ENCODE data around the gene DLG4. TPM values are rescaled to one million over a fixed set of nuclear protein-coding genes. Genes with fewer than 3 reads are reported as not detected.

The DLG4 gene
- total RNA-seq, 8 experiments from 2014 or later = 5.6 to 91.4 (median 42.6) TPM

- no peak overlapping the region for H3K27ac ChIP-seq
- in situ Hi-C loops (cut with MboI; ENCODE audit: low pct_unique_long_range_greater_than_20kb in 2 of 9, low sequenced_read_pairs in 9 of 9, unreplicated experiment in 9 of 9) = loop anchor here in 3 of 9 experiments (10.0 to 25.0 kb wide), 2 partner anchors 94 to 102 kb away; partner anchors contain the start of genes SLC16A11 (in 3 of the 3) and SLC16A13 (in 2 of the 3)
- no peak overlapping the region for H3K4me3 ChIP-seq
- no peak for ATAC-seq (replicated peaks in 6 of 8)
- peaks cover 0 to 3% of the 10 kb centered on the region in 2 donors for H3K4me1 ChIP-seq (replicated peaks in 1 of 2)
- WGBS, 10 experiments = 0 to 82% (median 58%) methylated on average over 1 to 6 of the region's 7 CpGs; no CpG with 5 or more reads in 2 of the 10 experiments
Measured at GRCh38 chr17:7138800-7139381, 80.7 kb downstream of the DLG4 start.

GRCh38 chr17:7137171-7137943, 82.3 kb downstream of the DLG4 start:
- in situ Hi-C loops (cut with MboI; ENCODE audit: low pct_unique_long_range_greater_than_20kb in 2 of 9, low sequenced_read_pairs in 9 of 9, unreplicated experiment in 9 of 9) = loop anchor here in 3 of 9 experiments (10.0 to 25.0 kb wide), 2 partner anchors 93 to 100 kb away; partner anchors contain the start of genes SLC16A11 (in 3 of the 3) and SLC16A13 (in 2 of the 3)

More at GRCh38 chr17:7137171-7137943, 82.3 kb downstream of the DLG4 start:
- Histone ChIP-seq H3K27ac (no peak overlapping the region), H3K4me1 (replicated peaks in 1 of 2) (peaks cover 0 to 6% of the 10 kb centered on the region in 2 donors), H3K4me3 (no peak overlapping the region)
- peak in 3 of 8 experiments; percentile 23 to 39 (median 29) for ATAC-seq (replicated peaks in 6 of 8)
- 11 to 85% (median 30%) methylated on average over 1 to 11 of the region's 13 CpGs; no CpG with 5 or more reads in 4 of the 10 experiments for WGBS, 10 experiments

Other genes with a start within 250 kb of the DLG4 start
- gene ALOX12, start 223.8 kb downstream of the DLG4 start, total RNA-seq = 1 to 10 TPM in 2 of 8 experiments, under 1 TPM in 4, not detected in 2; 0.23 to 1.6 (median 0.37) TPM
- gene RNASEK, start 207.2 kb downstream of the DLG4 start, total RNA-seq = 100 to 1,000 TPM; 127 to 314 (median 229) TPM
- 1 to 10 TPM in 1 of 8 experiments, under 1 TPM in 6, not detected in 1; 0.05 to 1.5 (median 0.58) TPM for gene BCL6B, start 196.8 kb downstream of the DLG4 start, total RNA-seq
- gene SLC16A13, start 183.8 kb downstream of the DLG4 start, total RNA-seq = 1 to 10 TPM in 5 of 8 experiments, under 1 TPM in 3; 0.61 to 2.7 (median 1.1) TPM
- gene SLC16A11, start 175.7 kb downstream of the DLG4 start, total RNA-seq = 1 to 10 TPM in 2 of 8 experiments, under 1 TPM in 6; 0.17 to 1.9 (median 0.34) TPM
- under 1 TPM in 3 of 8 experiments, not detected in 5; 0.09 to 0.38 (median 0.36) TPM for gene CLEC10A, start 139.6 kb downstream of the DLG4 start, total RNA-seq
- gene ASGR2, start 105.0 kb downstream of the DLG4 start, total RNA-seq = under 1 TPM in 3 of 8 experiments, not detected in 5; 0.11 to 0.51 (median 0.49) TPM
- 10 to 100 TPM in 4 of 8 experiments, 1 to 10 TPM in 4; 1.4 to 26.7 (median 10.1) TPM for gene ASGR1, start 40.5 kb downstream of the DLG4 start, total RNA-seq
- 100 to 1,000 TPM in 7 of 8 experiments, 10 to 100 TPM in 1; 77.7 to 513 (median 215) TPM for gene ACADVL, start 102 bp upstream of the DLG4 start, total RNA-seq
- gene DVL2, start 14.7 kb upstream of the DLG4 start, total RNA-seq = 10 to 100 TPM; 31.3 to 63.1 (median 40.6) TPM
- gene PHF23, start 19.6 kb upstream of the DLG4 start, total RNA-seq = 10 to 100 TPM; 25.2 to 63.1 (median 49.4) TPM
- gene GABARAP, start 22.6 kb upstream of the DLG4 start, total RNA-seq = 100 to 1,000 TPM; 336 to 734 (median 573) TPM
- gene CTDNEP1, start 31.9 kb upstream of the DLG4 start, total RNA-seq = 10 to 100 TPM; 36.5 to 94.1 (median 56.7) TPM
- gene ELP5, start 32.4 kb upstream of the DLG4 start, total RNA-seq = 10 to 100 TPM; 30.5 to 62.7 (median 51.5) TPM
- 1 to 10 TPM in 4 of 8 experiments, under 1 TPM in 4; 0.32 to 3.7 (median 0.99) TPM for gene CLDN7, start 42.6 kb upstream of the DLG4 start, total RNA-seq
- 1 to 10 TPM in 1 of 8 experiments, under 1 TPM in 7; 0.20 to 1.4 (median 0.38) TPM for gene SLC2A4, start 61.9 kb upstream of the DLG4 start, total RNA-seq
- gene YBX2, start 74.8 kb upstream of the DLG4 start, total RNA-seq = 1 to 10 TPM in 3 of 8 experiments, under 1 TPM in 5; 0.09 to 2.4 (median 0.51) TPM
- 100 to 1,000 TPM; 104 to 785 (median 231) TPM for gene EIF5A, start 87.8 kb upstream of the DLG4 start, total RNA-seq
- gene GPS2, start 95.5 kb upstream of the DLG4 start, total RNA-seq = 10 to 100 TPM; 35.1 to 61.1 (median 52.0) TPM
- gene NEURL4, start 109.5 kb upstream of the DLG4 start, total RNA-seq = 10 to 100 TPM; 11.4 to 44.6 (median 27.1) TPM
- gene ACAP1, start 116.7 kb upstream of the DLG4 start, total RNA-seq = 10 to 100 TPM in 6 of 8 experiments, 1 to 10 TPM in 2; 4.9 to 36.4 (median 11.4) TPM
- gene KCTD11, start 132.3 kb upstream of the DLG4 start, total RNA-seq = 10 to 100 TPM in 1 of 8 experiments, 1 to 10 TPM in 7; 4.0 to 14.5 (median 6.1) TPM
- under 1 TPM in 6 of 8 experiments, not detected in 2; 0.11 to 0.57 (median 0.32) TPM for gene TMEM95, start 135.3 kb upstream of the DLG4 start, total RNA-seq
- gene TNK1, start 161.3 kb upstream of the DLG4 start, total RNA-seq = 1 to 10 TPM; 1.3 to 8.6 (median 2.4) TPM
- 10 to 100 TPM in 4 of 8 experiments, 1 to 10 TPM in 4; 3.8 to 24.8 (median 12.4) TPM for gene PLSCR3, start 174.7 kb upstream of the DLG4 start, total RNA-seq
- gene TMEM256, start 184.3 kb upstream of the DLG4 start, total RNA-seq = 100 to 1,000 TPM in 7 of 8 experiments, 10 to 100 TPM in 1; 50.7 to 141 (median 111) TPM
- gene NLGN2, start 188.0 kb upstream of the DLG4 start, total RNA-seq = 10 to 100 TPM in 7 of 8 experiments, 1 to 10 TPM in 1; 3.7 to 27.8 (median 18.1) TPM
- under 1 TPM in 1 of 8 experiments, not detected in 7; 1.00 TPM for gene SPEM1, start 200.5 kb upstream of the DLG4 start, total RNA-seq
- under 1 TPM in 3 of 8 experiments, not detected in 5; 0.24 to 0.43 (median 0.40) TPM for gene SPEM2, start 205.8 kb upstream of the DLG4 start, total RNA-seq
- 1 to 10 TPM in 1 of 8 experiments, under 1 TPM in 5, not detected in 2; 0.13 to 1.0 (median 0.32) TPM for gene SPEM3, start 209.0 kb upstream of the DLG4 start, total RNA-seq
- 1 to 10 TPM in 6 of 8 experiments, under 1 TPM in 2; 0.33 to 5.4 (median 1.7) TPM for gene TMEM102, start 215.6 kb upstream of the DLG4 start, total RNA-seq
- 10 to 100 TPM in 4 of 8 experiments, 1 to 10 TPM in 2, under 1 TPM in 2; 0.61 to 17.4 (median 7.1) TPM for gene FGF11, start 219.7 kb upstream of the DLG4 start, total RNA-seq
- 10 to 100 TPM in 1 of 8 experiments, 1 to 10 TPM in 7; 2.2 to 13.0 (median 8.0) TPM for gene CHRNB1, start 225.2 kb upstream of the DLG4 start, total RNA-seq